GM12892 (cell line): ENCODE results near the gene ZBTB40.

Experiments
- POLR2A ChIP-seq: IDR thresholded peaks from 2 replicates; pipeline ENCODE4 v1.6.1; 2011; ENCODE audit warnings: low read depth, low read length, control low read depth
- POLR2AphosphoS5 ChIP-seq: IDR thresholded peaks from 2 replicates; pipeline ENCODE4 v1.6.1; 2011; ENCODE audit warnings: low read depth, low read length, control low read depth
- TAF1 ChIP-seq: IDR thresholded peaks from 2 replicates; pipeline ENCODE4 v1.6.1; 2011; ENCODE audit warnings: low read depth, mild to moderate bottlenecking, control low read depth, low read length, borderline replicate concordance

DNA sequence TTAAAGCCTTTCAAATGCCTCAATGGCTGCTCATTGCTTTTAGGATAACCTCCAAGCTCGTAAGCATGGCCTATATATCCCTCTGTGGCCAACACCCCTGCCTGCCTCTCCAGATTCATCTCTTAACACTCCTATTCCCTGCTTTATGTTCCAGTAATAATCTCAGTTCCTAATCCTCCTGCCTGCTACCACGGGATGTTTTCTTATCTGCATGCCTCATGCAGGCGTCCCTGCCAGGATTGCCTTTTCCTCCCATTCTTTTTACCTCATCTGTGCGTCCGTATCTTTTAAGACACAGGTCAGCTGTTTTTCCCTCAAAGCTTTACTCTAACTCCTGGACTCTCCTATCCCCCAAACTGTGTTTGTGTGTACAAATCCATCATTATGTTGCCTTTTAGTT, 36.1 kb downstream of the ZBTB40 start:
- TF ChIP-seq POLR2AphosphoS5: no peak
- no peak for TF ChIP-seq POLR2A
- no peak for TF ChIP-seq TAF1
